ENCODE data around the gene NOL4L. TPM values are rescaled to one million over a fixed set of nuclear protein-coding genes. Genes with fewer than 3 reads are reported as not detected.

The NOL4L gene
- polyA plus RNA-seq, 3 donors = 1.1 to 30.9 (median 2.8) TPM

DNA sequence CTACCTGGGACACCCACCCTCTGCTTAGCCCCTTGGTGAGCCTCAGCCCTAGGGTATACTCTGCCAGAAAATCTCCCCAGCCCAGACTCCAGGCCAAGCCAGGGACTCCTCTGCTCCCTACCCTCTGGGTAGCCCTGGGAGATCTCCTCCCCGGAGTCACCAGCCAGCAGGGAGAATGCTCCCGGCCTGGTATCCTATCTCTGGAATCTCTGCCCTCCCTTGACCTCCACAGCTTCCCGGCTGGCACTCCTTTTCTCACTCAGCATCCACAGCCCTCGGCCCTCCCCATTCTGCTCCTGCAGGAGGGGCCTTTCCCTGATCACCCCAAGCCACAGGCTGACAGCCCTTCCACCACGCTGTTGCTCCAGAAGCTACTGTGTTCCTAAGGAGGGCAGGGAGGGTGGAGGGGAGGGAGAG is 22.6 kb downstream of the NOL4L start:
- Histone ChIP-seq H3K4me1 (ENCODE audit: control insufficient read depth in 1 of 2, insufficient read depth in 2 of 2, low read length in 2 of 2) (peaks cover 24 to 39% of the 10 kb centered on the region in 2 donors), H3K27ac (ENCODE audit: low read depth in 1 of 2, low read length in 2 of 2) (no peak overlapping the region), H3K4me2 (replicated peaks; ENCODE audit: extremely low read depth, low read length, poor library complexity, severe bottlenecking) (no peak overlapping the region), H3K27me3 (ENCODE audit: control insufficient read depth in 2 of 2, insufficient read depth in 2 of 2, low read length in 2 of 2) (no peaks in the 10 kb centered on the region), H2AFZ (ENCODE audit: insufficient read depth, low read depth, low read length, poor library complexity, severe bottlenecking) (no peak overlapping the region), H3K79me2 (ENCODE audit: insufficient read depth, low read length) (peaks cover 10% of the 10 kb centered on the region), H4K20me1 (ENCODE audit: insufficient read depth, low read length) (peaks cover 4% of the 10 kb centered on the region), H3K9me3 (replicated peaks in 1 of 2; ENCODE audit: control insufficient read depth in 1 of 2, insufficient read depth in 1 of 2, low read length in 2 of 2) (no peaks in the 10 kb centered on the region), H3K36me3 (replicated peaks in 1 of 2; ENCODE audit: control insufficient read depth in 1 of 2, insufficient read depth in 2 of 2, low read length in 2 of 2) (no peaks in the 10 kb centered on the region), H3K9ac (ENCODE audit: insufficient read depth, low read length, poor library complexity, severe bottlenecking) (no peak overlapping the region), H3K4me3 (replicated peaks in 1 of 3; ENCODE audit: low read depth in 2 of 3, low read length in 3 of 3) (no peak overlapping the region)
- Mint-ChIP-seq H3K9me3 (peaks cover 0 to 2% (median 0%) of the 10 kb centered on the region in 7 donors), H3K36me3 (peaks cover 0 to 3% of the 10 kb centered on the region in 2 donors), H3K4me3 (peak overlapping the region in 1 of 2 donors; percentile 13), H3K27me3 (ENCODE audit: low read depth in 3 of 3) (peaks cover 0 to 10% (median 8%) of the 10 kb centered on the region in 3 donors), H3K27ac (no peak overlapping the region), H3K4me1 (peaks cover 25% of the 10 kb centered on the region)
- 86% methylated on average over 2 of the region's 5 CpGs for WGBS (ENCODE audit: insufficient coverage)
- intact Hi-C loops (cut with micrococcal nuclease) = no loop called here
- TF ChIP-seq, protein P1, sequence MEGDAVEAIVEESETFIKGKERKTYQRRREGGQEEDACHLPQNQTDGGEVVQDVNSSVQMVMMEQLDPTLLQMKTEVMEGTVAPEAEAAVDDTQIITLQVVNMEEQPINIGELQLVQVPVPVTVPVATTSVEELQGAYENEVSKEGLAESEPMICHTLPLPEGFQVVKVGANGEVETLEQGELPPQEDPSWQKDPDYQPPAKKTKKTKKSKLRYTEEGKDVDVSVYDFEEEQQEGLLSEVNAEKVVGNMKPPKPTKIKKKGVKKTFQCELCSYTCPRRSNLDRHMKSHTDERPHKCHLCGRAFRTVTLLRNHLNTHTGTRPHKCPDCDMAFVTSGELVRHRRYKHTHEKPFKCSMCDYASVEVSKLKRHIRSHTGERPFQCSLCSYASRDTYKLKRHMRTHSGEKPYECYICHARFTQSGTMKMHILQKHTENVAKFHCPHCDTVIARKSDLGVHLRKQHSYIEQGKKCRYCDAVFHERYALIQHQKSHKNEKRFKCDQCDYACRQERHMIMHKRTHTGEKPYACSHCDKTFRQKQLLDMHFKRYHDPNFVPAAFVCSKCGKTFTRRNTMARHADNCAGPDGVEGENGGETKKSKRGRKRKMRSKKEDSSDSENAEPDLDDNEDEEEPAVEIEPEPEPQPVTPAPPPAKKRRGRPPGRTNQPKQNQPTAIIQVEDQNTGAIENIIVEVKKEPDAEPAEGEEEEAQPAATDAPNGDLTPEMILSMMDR (IDR thresholded peaks at IDR 0.05) = no peak
- no peak for DNase-seq

DNA sequence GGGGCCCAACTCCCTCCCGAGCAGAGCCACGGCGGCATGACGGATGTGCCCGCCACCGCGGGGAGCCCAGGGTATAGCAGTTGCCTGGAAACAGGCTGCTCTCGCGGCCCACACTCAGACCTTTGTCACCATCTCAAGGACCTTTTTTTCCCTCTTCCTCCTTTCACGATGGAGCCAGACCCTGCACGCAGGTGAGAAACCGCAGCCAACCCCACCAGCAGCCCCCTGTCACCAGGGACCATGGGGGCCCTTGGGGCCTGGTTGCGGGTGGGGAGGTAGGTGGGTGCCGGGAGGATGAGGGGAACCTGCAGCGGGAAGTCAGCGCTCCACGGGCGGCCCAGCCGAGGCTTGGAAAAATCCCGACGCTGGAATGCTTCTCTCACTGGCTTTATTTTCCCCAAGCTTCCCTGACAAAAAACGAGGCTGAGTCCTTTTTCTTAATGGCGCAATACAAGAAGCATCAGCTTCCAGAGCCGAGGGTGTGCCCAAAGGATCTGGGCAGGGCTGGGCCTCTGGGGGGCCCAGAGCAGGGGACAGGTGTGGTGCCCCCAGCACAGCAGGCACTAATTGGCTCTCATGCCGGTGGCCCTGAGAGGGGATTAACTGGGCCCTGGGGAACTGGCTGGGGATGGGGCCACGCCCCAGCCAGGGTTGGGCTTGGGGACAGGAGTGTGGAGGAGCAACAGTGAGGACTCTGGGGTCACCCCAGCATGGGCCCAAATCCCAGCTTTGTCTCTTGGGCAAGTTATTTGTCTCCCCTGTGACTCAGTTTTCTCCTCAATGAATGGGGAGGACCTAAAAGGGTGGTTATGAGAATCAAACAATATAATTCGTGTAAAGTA is 23.9 kb downstream of the NOL4L start:
- peaks cover 27% of the 10 kb centered on the region for H3K4me1 Mint-ChIP-seq
- H3K4me2 ChIP-seq (replicated peaks; ENCODE audit: extremely low read depth, low read length, poor library complexity, severe bottlenecking) = no peak overlapping the region

More for the DNA sequence above, 23.9 kb downstream of the NOL4L start:
- no peaks in the 10 kb centered on the region for H3K27me3 ChIP-seq (ENCODE audit: control insufficient read depth in 2 of 2, insufficient read depth in 2 of 2, low read length in 2 of 2)
- intact Hi-C loops (cut with micrococcal nuclease) = no loop called here
- H3K4me1 ChIP-seq (ENCODE audit: control insufficient read depth in 1 of 2, insufficient read depth in 2 of 2, low read length in 2 of 2) = peaks cover 19 to 31% of the 10 kb centered on the region in 2 donors
- H3K9ac ChIP-seq (ENCODE audit: insufficient read depth, low read length, poor library complexity, severe bottlenecking) = peak overlapping the region; percentile 36
- no peak overlapping the region for H3K4me3 ChIP-seq (replicated peaks in 1 of 3; ENCODE audit: low read depth in 2 of 3, low read length in 3 of 3)
- H3K9me3 ChIP-seq (replicated peaks in 1 of 2; ENCODE audit: control insufficient read depth in 1 of 2, insufficient read depth in 1 of 2, low read length in 2 of 2) = no peaks in the 10 kb centered on the region
- H4K20me1 ChIP-seq (ENCODE audit: insufficient read depth, low read length) = peaks cover 8% of the 10 kb centered on the region
- H3K9me3 Mint-ChIP-seq = peaks cover 0 to 4% (median 0%) of the 10 kb centered on the region in 7 donors
- DNase-seq = no peak
- H2AFZ ChIP-seq (ENCODE audit: insufficient read depth, low read depth, low read length, poor library complexity, severe bottlenecking) = peak overlapping the region; percentile 47
- TF ChIP-seq, protein P1 (IDR thresholded peaks at IDR 0.05) = no peak
- H3K36me3 ChIP-seq (replicated peaks in 1 of 2; ENCODE audit: control insufficient read depth in 1 of 2, insufficient read depth in 2 of 2, low read length in 2 of 2) = no peaks in the 10 kb centered on the region
- H3K27me3 Mint-ChIP-seq (ENCODE audit: low read depth in 3 of 3) = peaks cover 1 to 10% (median 6%) of the 10 kb centered on the region in 3 donors
- H3K4me3 Mint-ChIP-seq = no peak overlapping the region
- H3K27ac ChIP-seq (ENCODE audit: low read depth in 1 of 2, low read length in 2 of 2) = no peak overlapping the region
- H3K79me2 ChIP-seq (ENCODE audit: insufficient read depth, low read length) = peaks cover 5% of the 10 kb centered on the region
- no peak overlapping the region for H3K27ac Mint-ChIP-seq
- 23% methylated on average over 16 of the region's 27 CpGs for WGBS (ENCODE audit: insufficient coverage)
- H3K36me3 Mint-ChIP-seq = peaks cover 0 to 3% of the 10 kb centered on the region in 2 donors

Data from CD14-positive monocyte (primary cell).